Keratinocyte (primary cell): Measurements from ENCODE around the gene BMPR1B. TPM values are rescaled to one million over a fixed set of nuclear protein-coding genes. Genes with fewer than 3 reads are reported as not detected.
"Not testable (repeated sequence)": the region's sequence is repeated elsewhere in the genome, so short reads cannot be mapped to it uniquely, and the experiment has no call there.

ENCODE experiments used
- DNase-seq: peaks from one replicate; pipeline ENCODE4 v3.0.0-alpha.2; 2011; ENCODE audit warnings: low read depth, missing footprints, low spot score
- FAIRE-seq: peaks from 2 replicates; lab custom pipeline; 2011; peaks lifted over from hg19 to GRCh38; lab: Jason Lieb, UNC
- H2AFZ ChIP-seq: 2 replicates; pipeline ENCODE4 v1.6.0; 2012; ENCODE audit warnings: low read length, control low read depth, inconsistent platforms; ENCODE audit not compliant: control insufficient read depth
- H3K27ac ChIP-seq: 2 replicates; pipeline ENCODE4 v1.5.1; 2011; ENCODE audit warnings: low read length; ENCODE audit not compliant: control insufficient read depth, insufficient read depth
- H3K27me3 ChIP-seq: 3 replicates; pipeline ENCODE4 v1.6.0; 2011; ENCODE audit warnings: low read length; ENCODE audit not compliant: control insufficient read depth, insufficient read depth; ENCODE audit errors: extremely low read depth
- H3K36me3 ChIP-seq, 2 experiments: 2 replicates in 1 of 2; 3 replicates in 1 of 2; pipeline ENCODE4 v1.5.1; 2011; ENCODE audit warnings: low read length in 2 of 2, mild to moderate bottlenecking in 1 of 2; ENCODE audit not compliant: control insufficient read depth in 2 of 2, insufficient read depth in 2 of 2; ENCODE audit errors: extremely low read depth in 1 of 2
- H3K4me1 ChIP-seq: 3 replicates; pipeline ENCODE4 v1.5.1; 2011; ENCODE audit warnings: low read length; ENCODE audit not compliant: control insufficient read depth, insufficient read depth; ENCODE audit errors: extremely low read depth
- H3K4me2 ChIP-seq: 3 replicates; pipeline ENCODE4 v1.6.0; 2011; ENCODE audit warnings: low read depth, low read length; ENCODE audit not compliant: control insufficient read depth, insufficient read depth; ENCODE audit errors: extremely low read depth
- H3K4me3 ChIP-seq, 3 experiments: fragments of 200-600 bp in 1 of 3; sonication (generic) in 1 of 3; 2 replicates in 2 of 3; 3 replicates in 1 of 3; pipeline ENCODE4 v1.5.1; 2011 to 2016; ENCODE audit warnings: low read length in 3 of 3, mild to moderate bottlenecking in 3 of 3, control low read depth in 2 of 3, inconsistent platforms in 1 of 3, low read depth in 1 of 3, mixed read lengths in 1 of 3, mixed run types in 1 of 3, moderate library complexity in 1 of 3; ENCODE audit not compliant: control insufficient read depth in 2 of 3, insufficient read depth in 2 of 3; ENCODE audit errors: extremely low read depth in 1 of 3
- H3K79me2 ChIP-seq: 2 replicates; pipeline ENCODE4 v1.6.0; 2012; ENCODE audit warnings: low read length; ENCODE audit not compliant: control insufficient read depth, insufficient read depth
- H3K9ac ChIP-seq: 3 replicates; pipeline ENCODE4 v1.6.0; 2011; ENCODE audit warnings: low read length; ENCODE audit not compliant: control insufficient read depth, insufficient read depth; ENCODE audit errors: extremely low read depth
- H3K9me1 ChIP-seq: 3 replicates; pipeline ENCODE4 v1.6.0; 2011; ENCODE audit warnings: low read length; ENCODE audit not compliant: control insufficient read depth, insufficient read depth; ENCODE audit errors: extremely low read depth
- H3K9me3 ChIP-seq: 2 replicates; pipeline ENCODE4 v1.5.1; 2012; ENCODE audit warnings: low read depth, low read length; ENCODE audit not compliant: control insufficient read depth
- H4K20me1 ChIP-seq: 3 replicates; pipeline ENCODE4 v1.6.0; 2011; ENCODE audit warnings: low read length; ENCODE audit not compliant: control insufficient read depth, insufficient read depth; ENCODE audit errors: extremely low read depth
- EZH2 ChIP-seq: IDR thresholded peaks from one replicate; pipeline ENCODE4 v1.6.1; 2012; ENCODE audit warnings: inconsistent platforms, mild to moderate bottlenecking, low read length, moderate library complexity
- dilution Hi-C: fragments of 300-500 bp; cut with MboI; formaldehyde crosslinking; loops from one replicate; pipeline ENCODE4 v1.7.0; 2020; ENCODE audit warnings: low sequenced_read_pairs; ENCODE audit not compliant: extremely low pct_ligation_motif_present
- polyA plus RNA-seq, 5 experiments: library from polyadenylated mRNA; depleted of rRNA in 3 of 5; stranded (reverse) in 3 of 5; stranded (forward) in 1 of 5; unstranded in 1 of 5; fragments of >200 nt; gene quantifications; 1 replicate in 1 of 5; 2 replicates in 3 of 5; 3 replicates in 1 of 5; pipeline versions ENCODE4 v1.2.1 to v1.2.3, GENCODE V29; 2011 to 2012; ENCODE audit warnings: missing spikeins in 2 of 5, low read depth in 1 of 5, low replicate concordance in 1 of 5
- TF ChIP-seq, protein P1 (sequence below), 3 experiments: IDR thresholded peaks in 1 of 3; conservative IDR thresholded peaks in 1 of 3; optimal IDR thresholded peaks in 1 of 3; 2 replicates in 2 of 3; 3 replicates in 1 of 3; pipeline versions ENCODE3 to v1.5.1; 2011; ENCODE audit warnings: low read length in 3 of 3, mild to moderate bottlenecking in 3 of 3, moderate library complexity in 2 of 3, control low read depth in 1 of 3, inconsistent platforms in 1 of 3; ENCODE audit not compliant: insufficient read depth in 2 of 3; ENCODE audit errors: extremely low read depth in 1 of 3

BMPR1B gene
- polyA plus RNA-seq, 1 donor (not counting 4 experiments of a cell fraction or from before 2014, with no cell fraction given): 0.89 TPM

DNA sequence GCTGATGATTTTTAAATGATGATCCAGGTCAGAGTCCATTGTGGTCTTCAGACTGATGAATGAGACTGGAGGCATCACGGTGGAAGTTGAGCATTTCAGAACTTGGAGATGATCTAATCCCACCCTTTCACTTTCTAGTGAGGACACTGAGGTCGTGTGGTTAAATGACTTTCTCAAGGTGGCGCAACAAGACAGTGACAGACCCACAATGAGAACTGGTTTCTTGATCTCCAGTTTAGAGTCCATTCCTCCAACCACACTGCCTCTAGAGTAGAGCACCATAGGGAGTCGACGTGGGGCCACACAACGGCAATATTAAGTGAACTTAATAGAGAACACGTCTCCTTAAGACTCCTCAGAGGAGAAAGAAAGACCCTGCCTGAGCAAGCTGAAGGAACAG lies 410.1 kb downstream of the BMPR1B start:
- H4K20me1 ChIP-seq: no peaks in the 10 kb centered on the region
- dilution Hi-C loops: no loop called here
- H3K9me1 ChIP-seq: no peaks in the 10 kb centered on the region
- no peak for DNase-seq
- H2AFZ ChIP-seq: no peak overlapping the region
- H3K4me3 ChIP-seq: no peak overlapping the region
- H3K4me1 ChIP-seq: no peaks in the 10 kb centered on the region
- no peaks in the 10 kb centered on the region for H3K79me2 ChIP-seq
- no peaks in the 10 kb centered on the region for H3K27me3 ChIP-seq
- no peak overlapping the region for H3K9ac ChIP-seq
- FAIRE-seq: no peak
- H3K36me3 ChIP-seq: no peaks in the 10 kb centered on the region
- no peaks in the 10 kb centered on the region for H3K9me3 ChIP-seq
- no peak for TF ChIP-seq EZH2
- TF ChIP-seq, protein P1, sequence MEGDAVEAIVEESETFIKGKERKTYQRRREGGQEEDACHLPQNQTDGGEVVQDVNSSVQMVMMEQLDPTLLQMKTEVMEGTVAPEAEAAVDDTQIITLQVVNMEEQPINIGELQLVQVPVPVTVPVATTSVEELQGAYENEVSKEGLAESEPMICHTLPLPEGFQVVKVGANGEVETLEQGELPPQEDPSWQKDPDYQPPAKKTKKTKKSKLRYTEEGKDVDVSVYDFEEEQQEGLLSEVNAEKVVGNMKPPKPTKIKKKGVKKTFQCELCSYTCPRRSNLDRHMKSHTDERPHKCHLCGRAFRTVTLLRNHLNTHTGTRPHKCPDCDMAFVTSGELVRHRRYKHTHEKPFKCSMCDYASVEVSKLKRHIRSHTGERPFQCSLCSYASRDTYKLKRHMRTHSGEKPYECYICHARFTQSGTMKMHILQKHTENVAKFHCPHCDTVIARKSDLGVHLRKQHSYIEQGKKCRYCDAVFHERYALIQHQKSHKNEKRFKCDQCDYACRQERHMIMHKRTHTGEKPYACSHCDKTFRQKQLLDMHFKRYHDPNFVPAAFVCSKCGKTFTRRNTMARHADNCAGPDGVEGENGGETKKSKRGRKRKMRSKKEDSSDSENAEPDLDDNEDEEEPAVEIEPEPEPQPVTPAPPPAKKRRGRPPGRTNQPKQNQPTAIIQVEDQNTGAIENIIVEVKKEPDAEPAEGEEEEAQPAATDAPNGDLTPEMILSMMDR (optimal IDR thresholded peaks at IDR 0.05 in 1 of 3, IDR thresholded peaks at IDR 0.05 in 1 of 3, conservative IDR thresholded peaks at IDR 0.05 in 1 of 3; ENCODE audit: extremely low read depth in 1 of 3, insufficient read depth in 2 of 3, low read length in 3 of 3): no peak
- no peak overlapping the region for H3K27ac ChIP-seq
- no peak overlapping the region for H3K4me2 ChIP-seq

GRCh38 chr4:95170176-95170575 lies 412.4 kb downstream of the BMPR1B start:
- no peak for TF ChIP-seq EZH2

GRCh38 chr4:95171377-95171776 lies 413.6 kb downstream of the BMPR1B start:
- H3K79me2 ChIP-seq, H3K9ac ChIP-seq, dilution Hi-C loops, H3K27ac ChIP-seq, H2AFZ ChIP-seq, H3K4me2 ChIP-seq, H3K4me1 ChIP-seq, H3K9me1 ChIP-seq, H4K20me1 ChIP-seq, H3K36me3 ChIP-seq, H3K4me3 ChIP-seq, H3K9me3 ChIP-seq, H3K27me3 ChIP-seq, FAIRE-seq, DNase-seq: not testable (repeated sequence)

More at GRCh38 chr4:95170176-95170575, 412.4 kb downstream of the BMPR1B start:
- no peak overlapping the region for H3K4me3 ChIP-seq
- no peaks in the 10 kb centered on the region for H3K79me2 ChIP-seq
- H3K27me3 ChIP-seq: no peaks in the 10 kb centered on the region
- H3K4me2 ChIP-seq: no peak overlapping the region
- H3K4me1 ChIP-seq: no peaks in the 10 kb centered on the region
- H2AFZ ChIP-seq: no peak overlapping the region
- dilution Hi-C loops: no loop called here
- no peaks in the 10 kb centered on the region for H3K36me3 ChIP-seq
- no peaks in the 10 kb centered on the region for H4K20me1 ChIP-seq
- FAIRE-seq (no peak), DNase-seq (no peak)
- no peaks in the 10 kb centered on the region for H3K9me1 ChIP-seq
- H3K27ac ChIP-seq: no peak overlapping the region
- no peak overlapping the region for H3K9ac ChIP-seq
- no peaks in the 10 kb centered on the region for H3K9me3 ChIP-seq
